Globus pallidus (tissue), 1 donor: ENCODE results near the gene CEP70.
"Not testable (repeated sequence)": the region's sequence is repeated elsewhere in the genome, so short reads cannot be mapped to it uniquely, and the experiment has no call there.

Experiments
- DNase-seq: peaks from one replicate; pipeline ENCODE4 v3.0.0-alpha.2; 2015; ENCODE audit warnings: low spot score

The CEP70 gene

GRCh38 chr3:138469874-138470273, 124.2 kb downstream of the CEP70 start:
- no peak for DNase-seq

GRCh38 chr3:138468886-138469285, 125.2 kb downstream of the CEP70 start:
- DNase-seq = no peak

- no peak for DNase-seq
Observed at GRCh38 chr3:138468451-138468850, 125.6 kb downstream of the CEP70 start.

GRCh38 chr3:138467931-138468330, 126.1 kb downstream of the CEP70 start:
- no peak for DNase-seq

- DNase-seq = no peak
Observed at GRCh38 chr3:138465925-138466324, 128.1 kb downstream of the CEP70 start.

- DNase-seq = no peak
Observed at GRCh38 chr3:138465451-138465850, 128.6 kb downstream of the CEP70 start.

GRCh38 chr3:138464491-138464860, 129.6 kb downstream of the CEP70 start:
- DNase-seq = no peak

GRCh38 chr3:138463724-138464490, 130.2 kb downstream of the CEP70 start:
- DNase-seq = no peak

- no peak for DNase-seq
Observed at GRCh38 chr3:138461896-138462295, 132.2 kb downstream of the CEP70 start.

GRCh38 chr3:138461246-138461645, 132.8 kb downstream of the CEP70 start:
- no peak for DNase-seq

GRCh38 chr3:138460536-138461205, 133.4 kb downstream of the CEP70 start:
- DNase-seq = no peak

GRCh38 chr3:138459619-138460535, 134.2 kb downstream of the CEP70 start:
- no peak for DNase-seq

- no peak for DNase-seq
Observed at GRCh38 chr3:138458774-138459499, 135.1 kb downstream of the CEP70 start.

GRCh38 chr3:138457863-138458735, 136.0 kb downstream of the CEP70 start:
- no peak for DNase-seq

- no peak for DNase-seq
Observed at GRCh38 chr3:138456961-138457862, 136.8 kb downstream of the CEP70 start.

- DNase-seq = no peak
Observed at GRCh38 chr3:138455801-138456716, 138.0 kb downstream of the CEP70 start.

- DNase-seq = not testable (repeated sequence)
Observed at GRCh38 chr3:138453940-138454339, 140.1 kb downstream of the CEP70 start.

- DNase-seq = no peak
Observed at GRCh38 chr3:138452436-138452835, 141.6 kb downstream of the CEP70 start.
